ENCODE results near the gene EFNB3.

EFNB3 gene, protein sequence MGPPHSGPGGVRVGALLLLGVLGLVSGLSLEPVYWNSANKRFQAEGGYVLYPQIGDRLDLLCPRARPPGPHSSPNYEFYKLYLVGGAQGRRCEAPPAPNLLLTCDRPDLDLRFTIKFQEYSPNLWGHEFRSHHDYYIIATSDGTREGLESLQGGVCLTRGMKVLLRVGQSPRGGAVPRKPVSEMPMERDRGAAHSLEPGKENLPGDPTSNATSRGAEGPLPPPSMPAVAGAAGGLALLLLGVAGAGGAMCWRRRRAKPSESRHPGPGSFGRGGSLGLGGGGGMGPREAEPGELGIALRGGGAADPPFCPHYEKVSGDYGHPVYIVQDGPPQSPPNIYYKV

GRCh38 chr17:7704601-7705268 lies at the start of gene EFNB3:
Gene EFNB3, plus strand, starts transcription at chr17:7705202. Its CDS starts 397 bp downstream, at chr17:7705599.
- no peak for DNase-seq

GRCh38 chr17:7655541-7655840 lies 49.5 kb upstream of the EFNB3 start:
- DNase-seq: no peak

- no peak for DNase-seq
Measured at GRCh38 chr17:7656958-7657609, 47.9 kb upstream of the EFNB3 start.

- no peak for DNase-seq
Measured at GRCh38 chr17:7667656-7668406, 37.2 kb upstream of the EFNB3 start.

GRCh38 chr17:7668482-7668881 lies 36.5 kb upstream of the EFNB3 start:
- DNase-seq: no peak

GRCh38 chr17:7673239-7673638 lies 31.8 kb upstream of the EFNB3 start:
- DNase-seq: peak; percentile 47

DNA sequence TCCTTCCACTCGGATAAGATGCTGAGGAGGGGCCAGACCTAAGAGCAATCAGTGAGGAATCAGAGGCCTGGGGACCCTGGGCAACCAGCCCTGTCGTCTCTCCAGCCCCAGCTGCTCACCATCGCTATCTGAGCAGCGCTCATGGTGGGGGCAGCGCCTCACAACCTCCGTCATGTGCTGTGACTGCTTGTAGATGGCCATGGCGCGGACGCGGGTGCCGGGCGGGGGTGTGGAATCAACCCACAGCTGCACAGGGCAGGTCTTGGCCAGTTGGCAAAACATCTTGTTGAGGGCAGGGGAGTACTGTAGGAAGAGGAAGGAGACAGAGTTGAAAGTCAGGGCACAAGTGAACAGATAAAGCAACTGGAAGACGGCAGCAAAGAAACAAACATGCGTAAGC lies 30.1 kb upstream of the EFNB3 start:
- DNase-seq: no peak

DNA sequence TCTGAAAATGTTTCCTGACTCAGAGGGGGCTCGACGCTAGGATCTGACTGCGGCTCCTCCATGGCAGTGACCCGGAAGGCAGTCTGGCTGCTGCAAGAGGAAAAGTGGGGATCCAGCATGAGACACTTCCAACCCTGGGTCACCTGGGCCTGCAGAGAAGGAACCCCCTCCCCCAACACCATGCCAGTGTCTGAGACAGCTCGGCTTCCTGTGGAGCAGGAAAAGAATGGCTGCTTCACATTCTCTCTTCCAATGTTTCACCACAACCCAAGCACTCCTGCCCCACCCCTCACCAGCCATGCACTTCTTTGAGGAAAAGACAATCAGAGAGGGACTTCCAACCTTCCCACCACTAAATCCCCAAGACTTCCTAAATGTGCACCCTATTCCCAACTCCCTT lies 28.5 kb upstream of the EFNB3 start:
- no peak for DNase-seq

DNA sequence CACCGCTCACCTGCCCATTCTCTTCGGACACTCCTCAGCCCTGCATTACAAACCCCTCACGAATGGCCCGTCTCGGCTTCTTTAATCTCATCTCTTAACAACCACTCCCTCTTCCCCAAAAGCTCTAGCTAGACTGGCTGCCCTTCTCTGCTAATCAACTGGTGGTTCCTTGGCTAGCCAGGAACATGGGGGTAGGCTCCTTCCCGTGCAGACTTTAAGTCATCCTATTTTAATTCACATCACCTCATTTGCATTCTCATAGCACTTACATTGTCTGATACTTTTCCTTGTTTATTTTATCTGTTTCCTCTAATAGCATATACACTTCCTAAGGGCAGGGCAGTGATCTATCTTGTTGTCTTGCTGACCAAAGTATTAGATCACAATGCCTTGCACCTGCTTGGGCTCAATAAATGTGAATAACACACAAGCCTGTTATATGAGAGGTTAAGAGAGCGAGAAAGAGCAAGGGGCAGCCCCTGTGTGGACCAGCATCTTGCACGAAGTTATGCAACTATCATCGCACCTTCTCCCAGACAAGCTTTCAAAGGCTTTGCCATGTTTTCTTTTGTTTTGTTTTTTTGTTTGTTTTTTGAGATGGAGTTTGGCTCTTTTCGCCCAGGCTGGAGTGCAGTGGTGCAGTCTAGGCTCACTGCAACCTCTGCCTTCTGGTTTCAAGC lies 27.5 kb upstream of the EFNB3 start:
- no peak for DNase-seq

DNA sequence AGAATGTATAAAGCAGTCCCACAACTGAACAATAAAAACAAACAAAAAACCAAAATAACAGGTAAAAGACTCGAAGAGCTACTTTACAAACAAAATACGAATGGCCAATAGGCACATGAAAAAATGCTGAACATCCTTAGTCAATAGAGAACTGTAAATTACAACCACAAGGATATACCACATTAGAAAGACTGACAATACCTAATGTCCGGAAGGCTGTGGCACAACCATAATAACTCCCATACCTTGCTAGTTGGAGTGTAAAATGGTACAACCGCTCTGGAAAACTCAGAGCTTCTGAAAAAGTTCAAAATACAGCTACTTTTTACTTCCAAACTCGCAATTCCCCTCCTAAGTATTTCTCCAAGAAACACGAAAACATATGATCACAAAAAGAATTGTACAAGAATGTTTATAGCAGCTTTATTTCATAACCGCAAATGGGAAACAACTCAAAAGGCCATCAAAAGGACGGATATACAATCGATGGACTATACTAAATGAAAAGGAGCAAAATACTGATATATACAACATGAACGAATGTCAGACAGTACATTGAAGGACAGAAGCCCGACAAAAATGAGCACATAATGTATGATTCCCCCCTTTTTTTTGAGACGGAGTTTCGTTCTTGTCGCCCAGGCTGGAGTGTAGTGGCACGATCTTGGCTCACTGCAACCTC lies 20.0 kb upstream of the EFNB3 start:
- no peak for DNase-seq

DNA sequence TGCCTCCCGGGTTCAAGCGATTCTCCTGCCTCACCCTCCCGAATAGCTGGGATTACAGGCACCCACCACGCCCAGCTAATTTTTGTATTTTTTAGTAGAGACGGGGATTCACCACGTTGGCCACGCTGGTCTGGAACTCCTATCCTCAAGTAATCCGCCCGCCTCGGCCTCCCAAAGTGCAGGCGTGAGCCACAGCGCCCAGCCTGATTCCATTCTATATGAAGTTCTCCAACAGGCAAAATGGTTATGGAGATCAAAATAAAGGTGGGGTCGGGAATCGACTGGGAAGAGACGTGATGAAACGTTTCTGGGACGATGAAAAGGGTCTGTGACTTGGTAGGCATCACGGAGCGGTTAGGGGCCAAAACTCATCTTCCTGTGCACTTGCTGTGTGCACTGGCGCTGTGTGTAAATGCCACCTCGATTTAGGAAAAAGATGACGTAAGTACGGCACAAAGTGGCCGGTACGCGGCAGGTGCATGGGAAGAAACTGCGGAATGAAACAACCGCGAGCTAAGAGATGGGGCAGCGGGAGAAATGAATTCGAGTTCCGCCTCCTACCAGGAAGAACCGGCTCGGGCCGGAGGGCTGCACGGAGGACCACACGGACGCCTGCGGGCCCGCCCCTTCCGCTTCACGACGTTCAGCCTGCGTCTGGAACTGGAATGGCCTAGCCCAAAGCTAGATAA lies 19.3 kb upstream of the EFNB3 start:
- DNase-seq: peak; percentile 84

DNA sequence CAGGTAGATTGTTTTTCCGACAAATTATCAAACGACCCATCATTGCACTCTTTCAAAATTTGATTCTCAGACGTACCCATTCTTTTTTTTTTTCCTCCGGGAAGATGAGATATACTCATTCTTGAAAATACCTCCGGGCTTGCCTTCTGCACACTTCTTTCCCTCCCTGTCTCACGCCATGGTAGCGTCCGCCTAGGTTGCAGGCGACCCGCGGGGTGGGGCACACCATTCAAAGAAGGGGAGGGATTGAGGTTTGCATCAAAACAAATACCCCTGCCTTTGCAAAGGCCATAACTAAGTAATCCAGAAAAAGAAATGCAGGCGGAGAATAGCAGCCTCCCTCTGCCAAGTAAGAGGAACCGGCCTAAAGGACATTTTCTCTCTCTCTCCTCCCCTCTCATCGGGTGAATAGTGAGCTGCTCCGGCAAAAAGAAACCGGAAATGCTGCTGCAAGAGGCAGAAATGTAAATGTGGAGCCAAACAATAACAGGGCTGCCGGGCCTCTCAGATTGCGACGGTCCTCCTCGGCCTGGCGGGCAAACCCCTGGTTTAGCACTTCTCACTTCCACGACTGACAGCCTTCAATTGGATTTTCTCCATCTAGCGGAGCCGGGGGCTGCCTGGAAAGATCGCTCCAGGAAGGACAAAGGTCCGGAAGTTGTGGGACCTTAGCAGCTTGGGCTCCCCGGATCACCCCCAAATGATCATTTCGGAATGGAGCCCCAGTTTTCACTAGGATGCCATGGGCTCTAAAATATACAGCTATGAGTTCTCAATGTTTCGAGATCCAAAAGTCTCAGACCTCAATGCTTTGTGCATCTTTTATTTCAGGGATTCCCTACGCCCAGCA lies 18.6 kb upstream of the EFNB3 start:
- peak; percentile 72 for DNase-seq

DNA sequence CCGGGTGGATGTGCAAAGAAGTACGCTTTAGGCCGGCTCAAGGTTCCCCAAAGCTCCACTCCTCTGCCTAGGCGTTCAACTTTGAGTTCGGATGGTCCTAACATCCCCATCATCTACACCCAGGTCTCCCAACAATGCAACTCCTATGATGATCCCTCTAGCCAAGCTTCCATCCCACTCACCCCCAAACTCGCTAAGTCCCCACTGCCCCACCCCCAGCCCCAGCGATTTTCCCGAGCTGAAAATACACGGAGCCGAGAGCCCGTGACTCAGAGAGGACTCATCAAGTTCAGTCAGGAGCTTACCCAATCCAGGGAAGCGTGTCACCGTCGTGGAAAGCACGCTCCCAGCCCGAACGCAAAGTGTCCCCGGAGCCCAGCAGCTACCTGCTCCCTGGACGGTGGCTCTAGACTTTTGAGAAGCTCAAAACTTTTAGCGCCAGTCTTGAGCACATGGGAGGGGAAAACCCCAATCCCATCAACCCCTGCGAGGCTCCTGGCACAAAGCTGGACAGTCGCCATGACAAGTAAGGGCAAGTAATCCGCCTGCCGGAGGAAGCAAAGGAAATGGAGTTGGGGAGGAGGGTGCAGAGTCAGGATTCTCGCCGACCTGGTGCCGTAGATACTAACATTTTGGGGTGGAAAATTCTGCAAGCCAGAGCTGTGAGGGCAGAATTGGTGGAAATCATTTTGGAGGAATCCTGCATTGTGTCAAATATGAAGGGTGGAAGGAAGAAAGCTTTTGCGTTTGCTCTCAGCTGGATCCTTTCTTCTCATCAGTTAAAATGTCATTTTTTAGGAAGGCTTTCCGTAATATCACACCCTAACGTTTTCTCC lies 17.7 kb upstream of the EFNB3 start, which contains the start of gene TP53:
Gene TP53, minus strand, starts transcription at position 419 of the 836 bp plus-strand sequence. CDS start 10,896 bp downstream, outside the sequence.
- peak; percentile 80 for DNase-seq

- DNase-seq: peak; percentile 95
Measured at GRCh38 chr17:7687908-7688807, 16.8 kb upstream of the EFNB3 start, which contains the start of gene WRAP53. Gene WRAP53, plus strand, starts transcription at chr17:7688477. Its CDS starts 172 bp downstream, at chr17:7688649.

DNA sequence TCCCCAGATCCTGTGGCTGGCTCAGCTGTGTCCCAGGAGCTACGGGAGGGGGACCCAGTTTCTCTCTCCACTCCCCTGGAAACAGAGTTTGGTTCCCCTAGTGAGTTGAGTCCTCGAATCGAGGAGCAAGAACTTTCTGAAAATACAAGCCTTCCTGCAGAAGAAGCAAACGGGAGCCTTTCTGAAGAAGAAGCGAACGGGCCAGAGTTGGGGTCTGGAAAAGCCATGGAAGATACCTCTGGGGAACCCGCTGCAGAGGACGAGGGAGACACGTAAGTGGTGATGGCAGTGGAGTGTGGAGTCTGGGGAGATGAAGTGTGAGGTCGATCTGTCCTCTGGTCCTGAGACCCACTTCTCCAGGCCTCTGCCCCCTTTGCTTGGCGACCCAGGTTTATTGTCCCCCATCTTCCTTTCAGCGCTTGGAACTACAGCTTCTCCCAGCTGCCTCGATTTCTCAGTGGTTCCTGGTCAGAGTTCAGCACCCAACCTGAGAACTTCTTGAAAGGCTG lies 16.1 kb upstream of the EFNB3 start:
- DNase-seq: no peak

DNA sequence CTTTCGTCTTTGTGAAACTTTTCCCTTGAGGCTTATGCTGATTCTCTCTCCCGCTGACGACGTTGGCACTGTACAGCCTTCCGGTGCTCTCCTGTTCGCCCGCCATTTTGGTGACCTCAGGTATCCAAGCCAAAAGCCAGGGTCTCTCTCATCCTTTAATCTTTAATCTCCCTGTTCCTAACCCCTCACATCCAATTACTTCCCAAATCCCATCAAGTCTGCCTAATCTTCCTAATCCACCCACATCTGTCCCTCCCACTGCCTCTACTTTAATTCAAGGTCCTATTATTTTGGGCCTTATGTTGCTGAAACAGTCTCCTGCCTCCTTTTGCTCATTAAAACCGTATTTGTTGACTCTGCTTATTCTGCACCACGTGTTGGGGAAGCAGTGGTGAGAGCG lies 9.4 kb upstream of the EFNB3 start:
- DNase-seq: no peak

DNA sequence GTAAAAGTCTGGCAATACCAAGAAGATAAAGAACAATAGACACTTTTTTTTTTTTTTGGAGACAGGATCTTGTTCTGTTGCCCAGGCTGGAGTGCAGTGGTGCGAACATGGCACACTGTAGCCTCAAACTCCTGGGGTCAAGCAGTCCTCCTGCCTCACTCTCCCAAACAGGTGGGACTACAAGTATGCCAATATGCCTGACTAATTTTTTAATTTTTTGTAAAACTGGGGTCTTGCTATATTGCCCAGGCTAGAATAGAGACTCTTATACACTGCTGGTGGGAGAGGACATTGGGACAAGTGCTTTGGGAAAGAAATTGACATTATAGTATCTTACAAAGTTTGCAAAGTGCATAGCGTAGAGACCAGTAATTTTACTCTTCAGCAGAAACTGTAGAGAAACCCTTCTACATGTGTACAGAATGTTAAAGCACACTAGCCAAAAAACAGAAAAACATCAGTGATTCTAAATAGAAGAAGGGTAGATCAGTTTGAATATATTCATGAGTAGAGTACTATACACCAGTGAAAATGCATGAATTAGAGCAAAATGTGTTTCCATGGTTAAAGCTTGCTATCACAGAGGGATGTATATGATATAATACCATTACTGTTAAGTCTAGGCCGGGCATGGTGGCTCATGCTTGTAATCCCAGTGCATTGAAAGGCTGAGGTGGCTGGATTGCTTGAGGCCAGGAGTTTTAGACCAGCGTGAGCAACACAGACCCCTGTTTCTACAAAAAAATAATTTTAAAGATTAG lies 7.0 kb upstream of the EFNB3 start:
- no peak for DNase-seq

All from activated CD8-positive, alpha-beta memory T cell treated with anti-CD3 and anti-CD28 coated beads, Interleukin-2, amount 50 U/mL, for 4 hours (primary cell).